Panc1 (cell line): ENCODE measurements around the gene TPM4. TPM values are rescaled to one million over a fixed set of nuclear protein-coding genes. Genes with fewer than 3 reads are reported as not detected.

ENCODE experiments used
- ATAC-seq: fragments of 200-7000 bp; cut with Tn5 transposase; 2 replicates; pipeline ENCODE4 v1.9.1; 2020; ENCODE audit warnings: mild to moderate bottlenecking, moderate library complexity
- BruUV-seq: library from RNA; stranded (reverse); fragments of 400-500 nt; replicated peaks from 2 replicates; lab custom pipeline; 2021; lab: Mats Ljungman, UMichigan
- CTCF ChIA-PET: fragments of 300-600 bp; sonication (Branson Sonifier 250); formaldehyde crosslinking; loops from one replicate; lab custom pipeline; 2022; ENCODE audit warnings: antibody characterized with exemption; lab: Charles Lee
- POLR2A ChIA-PET: fragments of 300-600 bp; sonication (Branson Sonifier 250); formaldehyde crosslinking; loops from one replicate; lab custom pipeline; 2022; ENCODE audit warnings: antibody characterized with exemption; lab: Charles Lee
- DNase-seq: peaks from one replicate; pipeline ENCODE4 v3.0.0-alpha.2; 2010; ENCODE audit warnings: low read depth, low spot score
- H3K27ac ChIP-seq: 2 replicates; pipeline ENCODE4 v1.5.1; 2011; ENCODE audit warnings: mild to moderate bottlenecking, low read length, inconsistent platforms
- H3K27me3 ChIP-seq: fragments of 200-500 bp; sonication (Bioruptor generic); 2 replicates; pipeline ENCODE4 v1.6.0; 2014; ENCODE audit warnings: low read length, inconsistent platforms; ENCODE audit not compliant: control insufficient read depth, insufficient read depth
- H3K36me3 ChIP-seq: fragments of 200-500 bp; sonication (Bioruptor generic); 2 replicates; pipeline ENCODE4 v1.5.1; 2014; ENCODE audit warnings: inconsistent platforms, mild to moderate bottlenecking, low read length, moderate library complexity; ENCODE audit not compliant: control insufficient read depth, insufficient read depth
- H3K4me1 ChIP-seq: 2 replicates; pipeline ENCODE4 v1.5.1; 2011; ENCODE audit warnings: inconsistent platforms, mild to moderate bottlenecking, low read length, moderate library complexity; ENCODE audit not compliant: control insufficient read depth, insufficient read depth
- H3K4me3 ChIP-seq, 2 experiments: 2 replicates each; pipeline ENCODE4 v1.5.1; 2011 to 2012; ENCODE audit warnings: low read depth in 2 of 2, low read length in 2 of 2, mild to moderate bottlenecking in 2 of 2, inconsistent platforms in 1 of 2, moderate library complexity in 1 of 2
- H3K9me3 ChIP-seq: fragments of 200-500 bp; sonication (Bioruptor generic); 2 replicates; pipeline ENCODE4 v1.5.1; 2014; ENCODE audit warnings: low read depth, mild to moderate bottlenecking, inconsistent platforms, low read length, moderate library complexity; ENCODE audit not compliant: control insufficient read depth, insufficient read depth
- POLR2AphosphoS5 ChIP-seq: IDR thresholded peaks from 2 replicates; pipeline ENCODE4 v1.6.1; 2012; ENCODE audit warnings: mild to moderate bottlenecking, low read depth, low read length, moderate library complexity
- SIN3A ChIP-seq: IDR thresholded peaks from 2 replicates; pipeline ENCODE4 v1.6.1; 2012; ENCODE audit warnings: low read depth, mild to moderate bottlenecking, low read length, moderate library complexity, borderline replicate concordance; ENCODE audit not compliant: insufficient read depth
- TCF7L2 ChIP-seq: IDR thresholded peaks from 2 replicates; pipeline ENCODE4 v1.6.1; 2011; ENCODE audit warnings: mild to moderate bottlenecking, low read depth, low read length, inconsistent platforms
- in situ Hi-C: cut with HindIII; loops from 2 replicates; pipeline ENCODE4 v1.10.0; 2016; ENCODE audit warnings: low sequenced_read_pairs, low pct_unique_long_range_greater_than_20kb
- intact Hi-C: fragments of 100-400 bp; cut with micrococcal nuclease; formaldehyde crosslinking; loops from one replicate; pipeline ENCODE4 v1.10.0; 2022; ENCODE audit not compliant: unreplicated experiment
- total RNA-seq: library from RNA; stranded (reverse); gene quantifications from one replicate; pipeline ENCODE4 v1.2.1, GENCODE V29; 2021; ENCODE audit not compliant: unreplicated experiment
- TF ChIP-seq, protein P1 (sequence below): fragments of 450-650 bp; IDR thresholded peaks from 2 replicates; pipeline ENCODE4 v1.5.1; 2017; ENCODE audit warnings: mild to moderate bottlenecking
- TF ChIP-seq, protein P2 (sequence below), 2 experiments: IDR thresholded peaks; 2 replicates each; pipeline ENCODE4 v1.6.1; 2011 to 2012; ENCODE audit warnings: low read depth in 2 of 2, control low read depth in 1 of 2, low read length in 1 of 2, mild to moderate bottlenecking in 1 of 2, moderate library complexity in 1 of 2; ENCODE audit not compliant: insufficient read depth in 1 of 2

TPM4 gene
- total RNA-seq, 1 experiment from 2014 or later: 165 TPM

GRCh38 chr19:16041299-16041990 is 34.9 kb upstream of the TPM4 start:
- no peaks in the 10 kb centered on the region for H3K36me3 ChIP-seq
- H3K27me3 ChIP-seq: no peaks in the 10 kb centered on the region
- no peaks in the 10 kb centered on the region for H3K4me1 ChIP-seq
- intact Hi-C loops: loop anchor here (5.0 kb wide), 1 partner anchor 141 kb away; no protein-coding TSS in a partner anchor
- BruUV-seq: no TSS peak
- H3K4me3 ChIP-seq: 0 out of 4 replicates have a peak overlapping the region, but pooled peaks of 1 of the 2 experiments have one; percentile 10
- no peak for TF ChIP-seq TCF7L2
- TF ChIP-seq, protein P1, sequence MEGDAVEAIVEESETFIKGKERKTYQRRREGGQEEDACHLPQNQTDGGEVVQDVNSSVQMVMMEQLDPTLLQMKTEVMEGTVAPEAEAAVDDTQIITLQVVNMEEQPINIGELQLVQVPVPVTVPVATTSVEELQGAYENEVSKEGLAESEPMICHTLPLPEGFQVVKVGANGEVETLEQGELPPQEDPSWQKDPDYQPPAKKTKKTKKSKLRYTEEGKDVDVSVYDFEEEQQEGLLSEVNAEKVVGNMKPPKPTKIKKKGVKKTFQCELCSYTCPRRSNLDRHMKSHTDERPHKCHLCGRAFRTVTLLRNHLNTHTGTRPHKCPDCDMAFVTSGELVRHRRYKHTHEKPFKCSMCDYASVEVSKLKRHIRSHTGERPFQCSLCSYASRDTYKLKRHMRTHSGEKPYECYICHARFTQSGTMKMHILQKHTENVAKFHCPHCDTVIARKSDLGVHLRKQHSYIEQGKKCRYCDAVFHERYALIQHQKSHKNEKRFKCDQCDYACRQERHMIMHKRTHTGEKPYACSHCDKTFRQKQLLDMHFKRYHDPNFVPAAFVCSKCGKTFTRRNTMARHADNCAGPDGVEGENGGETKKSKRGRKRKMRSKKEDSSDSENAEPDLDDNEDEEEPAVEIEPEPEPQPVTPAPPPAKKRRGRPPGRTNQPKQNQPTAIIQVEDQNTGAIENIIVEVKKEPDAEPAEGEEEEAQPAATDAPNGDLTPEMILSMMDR: peak; percentile 95
- ChIA-PET POLR2A (no interaction called here), CTCF (interaction anchor here (0.6 to 1.1 kb wide), 7 partner anchors 35 to 215 kb away, joined by 3 to 8 read pairs (median 3); partner anchors contain the start of gene TPM4)
- peak; percentile 46 for DNase-seq
- no peaks in the 10 kb centered on the region for H3K9me3 ChIP-seq
- H3K27ac ChIP-seq: no peak overlapping the region
- ATAC-seq: peak; percentile 96
- in situ Hi-C loops: no loop called here

GRCh38 chr19:16041991-16042386 is 34.3 kb upstream of the TPM4 start:
- Histone ChIP-seq H3K4me3 (0 out of 4 replicates have a peak overlapping the region, but pooled peaks of 1 of the 2 experiments have one; percentile 4), H3K9me3 (no peaks in the 10 kb centered on the region), H3K27ac (no peak overlapping the region), H3K36me3 (no peaks in the 10 kb centered on the region), H3K4me1 (no peaks in the 10 kb centered on the region), H3K27me3 (no peaks in the 10 kb centered on the region)
- DNase-seq: no peak
- POLR2A ChIA-PET: no interaction called here
- in situ Hi-C loops: no loop called here
- intact Hi-C loops: loop anchor here (5.0 kb wide), 1 partner anchor 140 kb away; no protein-coding TSS in a partner anchor
- no peak for ATAC-seq
- no TSS peak for BruUV-seq
- CTCF ChIA-PET: interaction anchor here (0.6 to 1.1 kb wide), 4 partner anchors 34 to 139 kb away, joined by 3 to 5 read pairs (median 3); partner anchors contain the start of gene TPM4
- TF ChIP-seq POLR2AphosphoS5: no peak
- TF ChIP-seq SIN3A: no peak
- TF ChIP-seq, protein P1: no peak
- TF ChIP-seq, protein P2, sequence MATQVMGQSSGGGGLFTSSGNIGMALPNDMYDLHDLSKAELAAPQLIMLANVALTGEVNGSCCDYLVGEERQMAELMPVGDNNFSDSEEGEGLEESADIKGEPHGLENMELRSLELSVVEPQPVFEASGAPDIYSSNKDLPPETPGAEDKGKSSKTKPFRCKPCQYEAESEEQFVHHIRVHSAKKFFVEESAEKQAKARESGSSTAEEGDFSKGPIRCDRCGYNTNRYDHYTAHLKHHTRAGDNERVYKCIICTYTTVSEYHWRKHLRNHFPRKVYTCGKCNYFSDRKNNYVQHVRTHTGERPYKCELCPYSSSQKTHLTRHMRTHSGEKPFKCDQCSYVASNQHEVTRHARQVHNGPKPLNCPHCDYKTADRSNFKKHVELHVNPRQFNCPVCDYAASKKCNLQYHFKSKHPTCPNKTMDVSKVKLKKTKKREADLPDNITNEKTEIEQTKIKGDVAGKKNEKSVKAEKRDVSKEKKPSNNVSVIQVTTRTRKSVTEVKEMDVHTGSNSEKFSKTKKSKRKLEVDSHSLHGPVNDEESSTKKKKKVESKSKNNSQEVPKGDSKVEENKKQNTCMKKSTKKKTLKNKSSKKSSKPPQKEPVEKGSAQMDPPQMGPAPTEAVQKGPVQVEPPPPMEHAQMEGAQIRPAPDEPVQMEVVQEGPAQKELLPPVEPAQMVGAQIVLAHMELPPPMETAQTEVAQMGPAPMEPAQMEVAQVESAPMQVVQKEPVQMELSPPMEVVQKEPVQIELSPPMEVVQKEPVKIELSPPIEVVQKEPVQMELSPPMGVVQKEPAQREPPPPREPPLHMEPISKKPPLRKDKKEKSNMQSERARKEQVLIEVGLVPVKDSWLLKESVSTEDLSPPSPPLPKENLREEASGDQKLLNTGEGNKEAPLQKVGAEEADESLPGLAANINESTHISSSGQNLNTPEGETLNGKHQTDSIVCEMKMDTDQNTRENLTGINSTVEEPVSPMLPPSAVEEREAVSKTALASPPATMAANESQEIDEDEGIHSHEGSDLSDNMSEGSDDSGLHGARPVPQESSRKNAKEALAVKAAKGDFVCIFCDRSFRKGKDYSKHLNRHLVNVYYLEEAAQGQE (IDR thresholded peaks at IDR 0.05; ENCODE audit: insufficient read depth in 1 of 2, low read depth in 2 of 2, low read length in 1 of 2): no peak
- no peak for TF ChIP-seq TCF7L2
